ENCODE data around the gene CTPS1. TPM values are rescaled to one million over a fixed set of nuclear protein-coding genes. Genes with fewer than 3 reads are reported as not detected.

CTPS1 gene
- total and polyA plus RNA-seq, 7 experiments from 2014 or later: 12.4 to 57.6 (median 17.0) TPM

DNA sequence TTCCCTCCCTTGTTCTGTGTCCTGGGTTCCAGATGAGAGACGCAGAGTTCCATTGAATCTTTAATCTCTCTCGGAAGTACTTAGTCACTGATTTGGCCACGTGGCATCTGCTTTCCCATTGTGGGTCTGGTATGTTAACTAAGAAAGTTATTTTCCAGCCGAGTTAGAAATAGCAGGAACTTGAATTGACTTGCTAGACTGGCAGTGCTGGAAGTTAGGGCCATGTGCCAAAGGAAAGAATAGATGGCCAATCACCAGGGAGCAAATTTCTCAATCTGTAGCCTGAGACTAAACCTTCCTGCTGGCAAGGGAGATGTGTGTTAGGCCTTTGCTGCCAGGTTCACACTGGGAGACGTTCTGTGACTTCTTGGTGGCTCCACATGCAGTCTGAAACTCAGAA, 66.2 kb downstream of the CTPS1 start:
- H3K36me3 ChIP-seq (ENCODE audit: control insufficient read depth in 2 of 3, insufficient read depth in 3 of 3, low read length in 3 of 3): peaks cover 0 to 51% (median 0%) of the 10 kb centered on the region in 3 experiments
- Mint-ChIP-seq H3K36me3 (peaks cover 11 to 60% (median 21%) of the 10 kb centered on the region in 5 donors), H3K4me3 (no peak overlapping the region), H3K4me1 (peaks cover 0 to 11% (median 0%) of the 10 kb centered on the region in 7 donors), H3K27ac (peak overlapping the region in 1 of 9 donors; percentile 11), H3K9me3 (no peaks in the 10 kb centered on the region), H3K27me3 (no peaks in the 10 kb centered on the region)
- no peak overlapping the region for H3K27ac ChIP-seq (ENCODE audit: low read depth, low read length)
- H3K27me3 ChIP-seq (ENCODE audit: control insufficient read depth in 2 of 2, insufficient read depth in 2 of 2, low read length in 2 of 2): no peaks in the 10 kb centered on the region
- intact Hi-C loops (cut with micrococcal nuclease): no loop called here
- DNase-seq: no peak
- no peak overlapping the region for H3K4me3 ChIP-seq (ENCODE audit: low read length)
- H3K4me1 ChIP-seq (ENCODE audit: control insufficient read depth in 2 of 2, insufficient read depth in 2 of 2, low read length in 2 of 2): no peaks in the 10 kb centered on the region
- H3K9me3 ChIP-seq (ENCODE audit: control insufficient read depth in 2 of 3, low read length in 3 of 3): no peaks in the 10 kb centered on the region
- POLR2A ChIA-PET: no interaction called here
- ATAC-seq: no peak
- CTCF ChIA-PET: no interaction called here

GRCh38 chr1:41046347-41046775, 66.9 kb downstream of the CTPS1 start:
- CTCF ChIA-PET: no interaction called here

DNA sequence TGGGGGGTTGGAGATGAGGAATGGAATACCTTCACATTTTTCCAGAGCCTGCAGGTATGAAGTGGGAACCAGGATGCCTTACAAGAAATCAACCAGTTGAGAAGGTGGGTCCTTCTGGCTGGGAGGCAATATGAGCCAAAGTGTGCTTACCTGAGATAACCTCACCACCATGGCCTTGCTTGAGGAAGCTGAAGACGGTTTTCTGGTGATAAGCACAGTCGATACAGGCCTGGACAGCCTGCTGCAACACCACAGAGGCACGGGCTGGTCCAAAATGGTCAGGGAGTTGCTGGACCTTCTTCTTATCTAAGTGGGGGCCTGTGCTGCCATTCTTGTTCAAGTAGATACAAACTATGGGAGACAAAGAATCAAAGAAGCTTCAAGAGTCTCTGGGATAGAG, 69.0 kb downstream of the CTPS1 start:
- H3K36me3 Mint-ChIP-seq: peaks cover 11 to 56% (median 22%) of the 10 kb centered on the region in 5 donors
- ATAC-seq: no peak

More at GRCh38 chr1:41046347-41046775, 66.9 kb downstream of the CTPS1 start:
- no peaks in the 10 kb centered on the region for H3K27me3 ChIP-seq (ENCODE audit: control insufficient read depth in 2 of 2, insufficient read depth in 2 of 2, low read length in 2 of 2)
- no peak overlapping the region for H3K27ac Mint-ChIP-seq
- H3K36me3 ChIP-seq (ENCODE audit: control insufficient read depth in 2 of 3, insufficient read depth in 3 of 3, low read length in 3 of 3): peaks cover 0 to 46% (median 0%) of the 10 kb centered on the region in 3 experiments
- POLR2A ChIA-PET: no interaction called here
- DNase-seq (no peak), ATAC-seq (no peak)
- H3K27ac ChIP-seq (ENCODE audit: low read depth, low read length): no peak overlapping the region
- no peak overlapping the region for H3K4me3 ChIP-seq (ENCODE audit: low read length)
- no peaks in the 10 kb centered on the region for H3K9me3 ChIP-seq (ENCODE audit: control insufficient read depth in 2 of 3, low read length in 3 of 3)
- no peak overlapping the region for H3K4me3 Mint-ChIP-seq
- intact Hi-C loops (cut with micrococcal nuclease): no loop called here
- peaks cover 11 to 57% (median 21%) of the 10 kb centered on the region in 5 donors for H3K36me3 Mint-ChIP-seq
- no peaks in the 10 kb centered on the region for H3K27me3 Mint-ChIP-seq
- peaks cover 0 to 11% (median 0%) of the 10 kb centered on the region in 7 donors for H3K4me1 Mint-ChIP-seq
- no peaks in the 10 kb centered on the region for H3K9me3 Mint-ChIP-seq
- H3K4me1 ChIP-seq (ENCODE audit: control insufficient read depth in 2 of 2, insufficient read depth in 2 of 2, low read length in 2 of 2): no peaks in the 10 kb centered on the region

DNA sequence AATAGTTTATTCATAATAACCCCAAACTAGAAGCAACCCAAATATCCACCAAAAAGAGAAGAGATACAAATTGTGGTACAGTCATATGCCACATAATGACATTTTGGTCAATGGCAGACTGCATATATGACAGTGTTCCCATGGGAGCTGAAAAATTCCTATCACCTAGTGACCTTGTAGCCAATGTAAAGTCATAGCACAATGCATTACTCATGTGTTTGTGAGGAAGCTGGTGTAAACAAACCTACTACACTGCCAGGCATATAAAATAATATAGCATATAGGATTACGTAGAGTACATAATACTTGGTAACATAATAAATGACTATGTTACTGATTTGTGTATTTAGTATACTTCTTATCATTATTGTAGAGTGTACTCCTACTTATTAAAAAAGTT, 71.5 kb downstream of the CTPS1 start:
- no peak overlapping the region for H3K27ac Mint-ChIP-seq

More for the DNA sequence above, 69.0 kb downstream of the CTPS1 start:
- H3K4me1 ChIP-seq (ENCODE audit: control insufficient read depth in 2 of 2, insufficient read depth in 2 of 2, low read length in 2 of 2): no peaks in the 10 kb centered on the region
- H3K27me3 ChIP-seq (ENCODE audit: control insufficient read depth in 2 of 2, insufficient read depth in 2 of 2, low read length in 2 of 2): no peaks in the 10 kb centered on the region
- DNase-seq: no peak
- no peak overlapping the region for H3K27ac ChIP-seq (ENCODE audit: low read depth, low read length)
- H3K36me3 ChIP-seq (ENCODE audit: control insufficient read depth in 2 of 3, insufficient read depth in 3 of 3, low read length in 3 of 3): peaks cover 0 to 46% (median 0%) of the 10 kb centered on the region in 3 experiments
- Mint-ChIP-seq H3K4me1 (peaks cover 0 to 7% (median 0%) of the 10 kb centered on the region in 7 donors), H3K4me3 (no peak overlapping the region), H3K9me3 (no peaks in the 10 kb centered on the region), H3K27me3 (no peaks in the 10 kb centered on the region), H3K27ac (no peak overlapping the region)
- ChIA-PET POLR2A (no interaction called here), CTCF (interaction anchor here (1.3 kb wide), 1 partner anchor 10 kb away, joined by 3 read pairs; no protein-coding TSS in a partner anchor)
- intact Hi-C loops (cut with micrococcal nuclease): no loop called here
- no peaks in the 10 kb centered on the region for H3K9me3 ChIP-seq (ENCODE audit: control insufficient read depth in 2 of 3, low read length in 3 of 3)
- no peak overlapping the region for H3K4me3 ChIP-seq (ENCODE audit: low read length)

GRCh38 chr1:41053316-41053715, 73.8 kb downstream of the CTPS1 start:
- Histone ChIP-seq H3K4me3 (ENCODE audit: low read length) (no peak overlapping the region), H3K4me1 (ENCODE audit: control insufficient read depth in 2 of 2, insufficient read depth in 2 of 2, low read length in 2 of 2) (no peaks in the 10 kb centered on the region), H3K36me3 (ENCODE audit: control insufficient read depth in 2 of 3, insufficient read depth in 3 of 3, low read length in 3 of 3) (peaks cover 0 to 6% (median 0%) of the 10 kb centered on the region in 3 experiments), H3K27ac (ENCODE audit: low read depth, low read length) (no peak overlapping the region), H3K9me3 (ENCODE audit: control insufficient read depth in 2 of 3, low read length in 3 of 3) (no peaks in the 10 kb centered on the region), H3K27me3 (ENCODE audit: control insufficient read depth in 2 of 2, insufficient read depth in 2 of 2, low read length in 2 of 2) (no peaks in the 10 kb centered on the region)
- DNase-seq (no peak), ATAC-seq (no peak)
- intact Hi-C loops (cut with micrococcal nuclease): no loop called here
- CTCF ChIA-PET: no interaction called here
- Mint-ChIP-seq H3K27me3 (no peaks in the 10 kb centered on the region), H3K4me3 (no peak overlapping the region), H3K4me1 (no peaks in the 10 kb centered on the region), H3K27ac (no peak overlapping the region), H3K9me3 (no peaks in the 10 kb centered on the region), H3K36me3 (peaks cover 0 to 52% (median 20%) of the 10 kb centered on the region in 5 donors)
- POLR2A ChIA-PET: no interaction called here

More for the DNA sequence above, 71.5 kb downstream of the CTPS1 start:
- Mint-ChIP-seq H3K9me3 (no peaks in the 10 kb centered on the region), H3K4me1 (no peaks in the 10 kb centered on the region), H3K27me3 (no peaks in the 10 kb centered on the region), H3K4me3 (no peak overlapping the region), H3K36me3 (peaks cover 6 to 57% (median 21%) of the 10 kb centered on the region in 5 donors)
- Histone ChIP-seq H3K9me3 (ENCODE audit: control insufficient read depth in 2 of 3, low read length in 3 of 3) (no peaks in the 10 kb centered on the region), H3K4me1 (ENCODE audit: control insufficient read depth in 2 of 2, insufficient read depth in 2 of 2, low read length in 2 of 2) (no peaks in the 10 kb centered on the region), H3K27ac (ENCODE audit: low read depth, low read length) (no peak overlapping the region), H3K27me3 (ENCODE audit: control insufficient read depth in 2 of 2, insufficient read depth in 2 of 2, low read length in 2 of 2) (no peaks in the 10 kb centered on the region), H3K36me3 (ENCODE audit: control insufficient read depth in 2 of 3, insufficient read depth in 3 of 3, low read length in 3 of 3) (peaks cover 0 to 24% (median 0%) of the 10 kb centered on the region in 3 experiments), H3K4me3 (ENCODE audit: low read length) (no peak overlapping the region)
- ATAC-seq (no peak), DNase-seq (no peak)
- intact Hi-C loops (cut with micrococcal nuclease): no loop called here
- ChIA-PET POLR2A (no interaction called here), CTCF (interaction anchor here (0.7 kb wide), 1 partner anchor 372 kb away, joined by 4 read pairs; no protein-coding TSS in a partner anchor)

DNA sequence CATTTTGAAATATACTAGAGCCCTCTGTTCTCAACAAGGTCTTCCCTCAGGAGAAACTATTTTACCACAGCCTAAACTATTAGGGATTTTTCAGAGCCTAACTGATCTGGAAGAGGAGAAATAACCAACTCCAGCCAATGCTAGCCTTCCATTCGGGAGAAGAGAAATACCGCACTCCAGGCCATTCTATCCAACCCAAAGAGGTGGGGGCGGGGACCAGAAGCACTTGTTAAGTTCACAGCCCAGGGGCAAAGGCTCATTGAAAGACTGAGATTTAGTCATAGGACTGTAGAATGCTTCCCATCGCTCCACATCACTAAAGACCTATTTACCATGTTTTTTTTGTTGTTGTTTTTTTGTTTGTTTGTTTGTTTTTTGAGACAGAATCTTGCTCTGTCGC, 77.4 kb downstream of the CTPS1 start:
- ATAC-seq: no peak
- intact Hi-C loops (cut with micrococcal nuclease): no loop called here
- Mint-ChIP-seq H3K27ac (no peak overlapping the region), H3K27me3 (no peaks in the 10 kb centered on the region), H3K4me1 (no peaks in the 10 kb centered on the region), H3K4me3 (no peak overlapping the region), H3K9me3 (peaks cover 0 to 5% (median 0%) of the 10 kb centered on the region in 11 donors), H3K36me3 (peaks cover 8 to 74% (median 50%) of the 10 kb centered on the region in 5 donors)
- ChIA-PET CTCF (no interaction called here), POLR2A (no interaction called here)
- H3K4me1 ChIP-seq (ENCODE audit: control insufficient read depth in 2 of 2, insufficient read depth in 2 of 2, low read length in 2 of 2): no peaks in the 10 kb centered on the region
- no peaks in the 10 kb centered on the region for H3K9me3 ChIP-seq (ENCODE audit: control insufficient read depth in 2 of 3, low read length in 3 of 3)
- no peak for DNase-seq
- H3K36me3 ChIP-seq (ENCODE audit: control insufficient read depth in 2 of 3, insufficient read depth in 3 of 3, low read length in 3 of 3): no peaks in the 10 kb centered on the region
- H3K4me3 ChIP-seq (ENCODE audit: low read length): no peak overlapping the region
- H3K27ac ChIP-seq (ENCODE audit: low read depth, low read length): no peak overlapping the region
- no peaks in the 10 kb centered on the region for H3K27me3 ChIP-seq (ENCODE audit: control insufficient read depth in 2 of 2, insufficient read depth in 2 of 2, low read length in 2 of 2)
